Activated CD4-positive, alpha-beta T cell treated with anti-CD3 and anti-CD28 coated beads, Interleukin-2, amount 50 U/mL, for 24 hours (primary cell): ENCODE measurements around the gene LCE1B.

Source experiments
- DNase-seq, 2 donors: peaks; one replicate each; pipeline ENCODE4 v3.0.0-alpha.2; 2020; ENCODE audit warnings: low read depth in 1 of 2, low spot score in 1 of 2

LCE1B gene

GRCh38 chr1:152811671-152812070 lies at the start of gene LCE1B:
Gene LCE1B, plus strand, starts transcription at chr1:152811971. Its CDS starts 476 bp downstream, at chr1:152812447.
- no peak for DNase-seq

- DNase-seq: no peak
Measured at GRCh38 chr1:152768847-152769533, 42.8 kb upstream of the LCE1B start.

- DNase-seq: no peak
Measured at GRCh38 chr1:152770411-152770810, 41.4 kb upstream of the LCE1B start.

GRCh38 chr1:152774875-152775274 lies 36.9 kb upstream of the LCE1B start, which contains the start of gene LCE1F:
Gene LCE1F, plus strand, starts transcription at chr1:152775140. Its CDS starts 1,232 bp downstream, at chr1:152776372.
- DNase-seq: no peak

- DNase-seq: no peak
Measured at GRCh38 chr1:152776361-152776760, 35.4 kb upstream of the LCE1B start.

- DNase-seq: no peak
Measured at GRCh38 chr1:152777510-152778137, 34.1 kb upstream of the LCE1B start.

- DNase-seq: no peak
Measured at GRCh38 chr1:152783095-152783494, 28.7 kb upstream of the LCE1B start.

GRCh38 chr1:152786077-152786476 lies 25.7 kb upstream of the LCE1B start, which contains the start of gene LCE1E:
Gene LCE1E, plus strand, starts transcription at chr1:152786257. Its CDS starts 1,043 bp downstream, at chr1:152787300.
- DNase-seq: no peak

- DNase-seq: no peak
Measured at GRCh38 chr1:152795686-152796085, 16.1 kb upstream of the LCE1B start.

GRCh38 chr1:152796421-152796820 lies 15.3 kb upstream of the LCE1B start, which contains the start of gene LCE1D:
Gene LCE1D, plus strand, starts transcription at chr1:152796721. Its CDS starts 1,074 bp downstream, at chr1:152797795.
- no peak for DNase-seq

- no peak for DNase-seq
Measured at GRCh38 chr1:152801333-152801732, 10.4 kb upstream of the LCE1B start.

- no peak for DNase-seq
Measured at GRCh38 chr1:152806576-152806975, 5.2 kb upstream of the LCE1B start, which contains the start of gene LCE1C. Gene LCE1C, minus strand, starts transcription at chr1:152806651. Its CDS starts 1,173 bp downstream, at chr1:152805478.

GRCh38 chr1:152811050-152811449 lies 721 bp upstream of the LCE1B start:
- DNase-seq: no peak

- no peak for DNase-seq
Measured at GRCh38 chr1:152817309-152817708, 5.5 kb downstream of the LCE1B start.

GRCh38 chr1:152823294-152823693 lies 11.5 kb downstream of the LCE1B start:
- DNase-seq: no peak

GRCh38 chr1:152824964-152825363 lies 13.2 kb downstream of the LCE1B start:
- DNase-seq: no peak

- no peak for DNase-seq
Measured at GRCh38 chr1:152827173-152827572, 15.4 kb downstream of the LCE1B start, which contains the start of gene LCE1A. Gene LCE1A, plus strand, starts transcription at chr1:152827473. Its CDS starts 0 bp downstream, at chr1:152827473.

GRCh38 chr1:152836870-152837269 lies 25.1 kb downstream of the LCE1B start:
- no peak for DNase-seq

- DNase-seq: no peak
Measured at GRCh38 chr1:152842556-152842955, 30.8 kb downstream of the LCE1B start, which contains the start of gene LCE6A. Gene LCE6A, plus strand, starts transcription at chr1:152842856. Its CDS starts 665 bp downstream, at chr1:152843521.

GRCh38 chr1:152855661-152856060 lies 43.9 kb downstream of the LCE1B start:
- DNase-seq: no peak

- DNase-seq: no peak
Measured at GRCh38 chr1:152858062-152858461, 46.3 kb downstream of the LCE1B start.

- no peak for DNase-seq
Measured at GRCh38 chr1:152859696-152860095, 47.9 kb downstream of the LCE1B start, which contains the start of gene LCE7A. Gene LCE7A, plus strand, starts transcription at chr1:152859996. Its CDS starts 702 bp downstream, at chr1:152860698.
